Right lobe of liver (tissue), 6 donors: Measurements from ENCODE around the gene NMB. TPM values are rescaled to one million over a fixed set of nuclear protein-coding genes. Genes with fewer than 3 reads are reported as not detected.
A peak's percentile ranks its signal among the peaks of the same experiment; 100 is the strongest.

Experiments used
- ATAC-seq, 4 donors: fragments of 200-7000 bp; cut with Tn5 transposase; one replicate each; pipeline ENCODE4 v1.9.1; 2020; ENCODE audit warnings: mild to moderate bottlenecking in 4 of 4, moderate library complexity in 4 of 4
- DNase-seq, 3 donors: peaks; one replicate each; pipeline ENCODE4 v3.0.0-alpha.2; 2020
- H3K27ac ChIP-seq, 3 donors: fragments of 200-600 bp; one replicate each; pipeline ENCODE4 v1.8.0; 2022
- H3K27me3 ChIP-seq, 2 donors: fragments of 200-600 bp; one replicate each; pipeline ENCODE4 v1.8.0; 2022
- H3K36me3 ChIP-seq, 4 donors: fragments of 200-600 bp; sonication (generic) in 1 of 4; one replicate each; pipeline versions ENCODE4 v1.5.1 to v1.8.0; 2017 to 2022; ENCODE audit warnings: control low read depth in 1 of 4
- H3K4me1 ChIP-seq, 4 donors: fragments of 200-600 bp; sonication (generic) in 1 of 4; one replicate each; pipeline versions ENCODE4 v1.5.1 to v1.8.0; 2017 to 2022; ENCODE audit warnings: control low read depth in 1 of 4
- H3K4me3 ChIP-seq, 3 donors: fragments of 200-600 bp; one replicate each; pipeline ENCODE4 v1.8.0; 2022
- H3K9me3 ChIP-seq, 4 donors: fragments of 200-600 bp; sonication (generic) in 1 of 4; one replicate each; pipeline versions ENCODE4 v1.5.1 to v1.8.0; 2017 to 2022; ENCODE audit warnings: control low read depth in 1 of 4
- POLR2A ChIP-seq: fragments of 450-650 bp; IDR thresholded peaks from one replicate; pipeline ENCODE4 v1.6.1; 2017; ENCODE audit warnings: antibody characterized with exemption, mild to moderate bottlenecking
- WGBS: methylation state at CpG from one replicate; pipeline ENCODE4 v1.1.6; 2018; ENCODE audit warnings: low coverage, low lambda C conversion rate; ENCODE audit not compliant: insufficient coverage; ENCODE audit errors: missing lambda C conversion rate; 5-methylcytosine and 5-hydroxymethylcytosine counted together
- intact Hi-C, 2 donors: fragments of 100-400 bp; cut with DNase I; formaldehyde crosslinking; loops; one replicate each; pipeline versions ENCODE4 v1.11.2 to v1.14.1; 2022
- total RNA-seq, 6 experiments: library from RNA; depleted of rRNA in 2 of 6; stranded (reverse); fragments of >200 nt in 2 of 6; fragmentation: NEBNext Ultra II Directional in 3 of 6; extraction: Animal tissue kit (Norgen Biotek cat#: 25700) in 3 of 6; gene quantifications; one replicate each; pipeline versions ENCODE4 v1.1.0 to v1.2.4, GENCODE V29; 2016 to 2023
- TF ChIP-seq, protein P1 (sequence below), 4 donors: fragments of 200-600 bp in 3 of 4; fragments of 450-650 bp in 1 of 4; IDR thresholded peaks; one replicate each; pipeline versions ENCODE4 v1.5.1 to v1.8.0; 2016 to 2022; ENCODE audit warnings: antibody characterized with exemption in 4 of 4, mild to moderate bottlenecking in 2 of 4
- donor health status: DM: no; HTN: yes; CAD: no.
- donor health status: DM: no; HTN: no; CAD: no.
- donor health status: DM: no; HTN: no; CAD: no.
- donor health status: DM: no; HTN: yes; CAD: no.
- donor health status: DM: no; HTN: yes; CAD: no.

Gene NMB
- total RNA-seq, 6 experiments from 2014 or later = 0.76 to 3.8 (median 1.7) TPM

DNA sequence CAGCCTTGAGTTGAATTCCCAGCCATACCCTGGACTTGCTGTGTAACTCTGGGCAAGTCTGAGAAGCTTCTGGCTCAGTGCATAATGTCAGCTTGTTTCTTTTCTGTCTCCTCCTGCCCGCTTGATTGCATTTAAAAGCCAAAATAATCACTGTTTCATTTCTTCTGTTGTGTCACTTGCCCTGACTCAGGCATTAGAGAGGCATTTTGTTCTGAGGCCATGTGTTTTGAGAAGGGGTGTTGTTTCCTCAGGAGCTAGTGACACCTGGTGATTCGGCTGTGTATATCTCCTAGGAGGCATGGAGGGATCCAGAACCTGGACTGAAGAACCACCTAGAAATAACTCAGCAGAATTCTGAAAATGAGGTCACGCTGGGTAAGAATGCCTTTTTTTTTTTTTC lies 19.9 kb downstream of the NMB start:
- H3K36me3 ChIP-seq = peaks cover 0 to 49% (median 9%) of the 10 kb centered on the region in 4 donors
- no peak for TF ChIP-seq POLR2A
- TF ChIP-seq, protein P1, sequence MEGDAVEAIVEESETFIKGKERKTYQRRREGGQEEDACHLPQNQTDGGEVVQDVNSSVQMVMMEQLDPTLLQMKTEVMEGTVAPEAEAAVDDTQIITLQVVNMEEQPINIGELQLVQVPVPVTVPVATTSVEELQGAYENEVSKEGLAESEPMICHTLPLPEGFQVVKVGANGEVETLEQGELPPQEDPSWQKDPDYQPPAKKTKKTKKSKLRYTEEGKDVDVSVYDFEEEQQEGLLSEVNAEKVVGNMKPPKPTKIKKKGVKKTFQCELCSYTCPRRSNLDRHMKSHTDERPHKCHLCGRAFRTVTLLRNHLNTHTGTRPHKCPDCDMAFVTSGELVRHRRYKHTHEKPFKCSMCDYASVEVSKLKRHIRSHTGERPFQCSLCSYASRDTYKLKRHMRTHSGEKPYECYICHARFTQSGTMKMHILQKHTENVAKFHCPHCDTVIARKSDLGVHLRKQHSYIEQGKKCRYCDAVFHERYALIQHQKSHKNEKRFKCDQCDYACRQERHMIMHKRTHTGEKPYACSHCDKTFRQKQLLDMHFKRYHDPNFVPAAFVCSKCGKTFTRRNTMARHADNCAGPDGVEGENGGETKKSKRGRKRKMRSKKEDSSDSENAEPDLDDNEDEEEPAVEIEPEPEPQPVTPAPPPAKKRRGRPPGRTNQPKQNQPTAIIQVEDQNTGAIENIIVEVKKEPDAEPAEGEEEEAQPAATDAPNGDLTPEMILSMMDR (IDR thresholded peaks at IDR 0.05) = peak; percentile 34 to 50 (median 38)

DNA sequence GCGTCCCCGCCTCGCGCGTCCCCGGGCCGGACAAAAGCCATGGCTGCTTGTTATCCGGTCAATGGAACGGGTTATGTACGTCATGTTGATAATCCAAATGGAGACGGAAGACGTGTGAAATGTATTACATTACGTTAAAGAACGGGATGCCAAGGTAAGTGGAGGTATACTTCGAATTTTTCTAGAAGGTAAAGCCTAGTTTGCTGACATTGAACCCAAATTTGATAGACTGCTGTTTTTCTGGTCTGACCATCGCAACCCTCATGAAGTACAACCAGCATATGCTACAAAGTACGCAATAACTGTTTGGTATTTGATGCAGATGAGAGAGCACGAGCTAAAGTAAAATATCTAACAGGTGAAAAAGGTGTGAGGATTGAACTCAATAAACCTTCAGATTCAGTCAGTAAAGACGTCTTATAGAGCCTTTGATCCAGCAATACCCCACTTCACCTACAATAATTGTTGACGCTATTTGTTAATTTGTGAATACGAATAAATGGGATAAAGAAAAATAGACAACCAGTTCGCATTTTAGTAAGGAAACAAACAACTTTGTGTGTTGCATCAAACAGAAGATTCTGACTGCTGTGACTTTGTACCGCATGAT lies 23.7 kb downstream of the NMB start:
- 7% methylated on average over 23 of the region's 23 CpGs for WGBS
- ATAC-seq = no peak
- peaks cover 0 to 15% (median 0%) of the 10 kb centered on the region in 4 donors for H3K36me3 ChIP-seq
- peaks cover 0 to 34% (median 7%) of the 10 kb centered on the region in 4 donors for H3K4me1 ChIP-seq
- peak overlapping the region; percentile 91 to 97 (median 95) for H3K27ac ChIP-seq
- no peaks in the 10 kb centered on the region for H3K9me3 ChIP-seq
- intact Hi-C loops = no loop called here
- TF ChIP-seq, protein P1 (IDR thresholded peaks at IDR 0.05) = no peak
- TF ChIP-seq POLR2A = no peak
- H3K4me3 ChIP-seq = peak overlapping the region; percentile 59 to 64 (median 64)
- no peak for DNase-seq
- H3K27me3 ChIP-seq = no peaks in the 10 kb centered on the region

More for the DNA sequence above, 19.9 kb downstream of the NMB start:
- intact Hi-C loops = no loop called here
- DNase-seq (no peak), ATAC-seq (peak in 3 of 4 donors; percentile 22 to 53 (median 48))
- Histone ChIP-seq H3K27me3 (no peaks in the 10 kb centered on the region), H3K27ac (no peak overlapping the region), H3K4me1 (peaks cover 0 to 14% (median 0%) of the 10 kb centered on the region in 4 donors), H3K9me3 (no peaks in the 10 kb centered on the region), H3K4me3 (no peak overlapping the region)
- WGBS = 51% methylated on average over 3 of the region's 3 CpGs

- Histone ChIP-seq H3K4me1 (peaks cover 0 to 34% (median 7%) of the 10 kb centered on the region in 4 donors), H3K36me3 (peaks cover 0 to 9% (median 0%) of the 10 kb centered on the region in 4 donors), H3K9me3 (no peaks in the 10 kb centered on the region), H3K27ac (peak overlapping the region; percentile 91 to 97 (median 95)), H3K4me3 (peak overlapping the region; percentile 59 to 64 (median 64)), H3K27me3 (no peaks in the 10 kb centered on the region)
- ATAC-seq (peak; percentile 60 to 81 (median 74)), DNase-seq (peak; percentile 80 to 82 (median 82))
- WGBS = under 1% methylated on average over 46 of the region's 105 CpGs
- peak; percentile 39 for TF ChIP-seq POLR2A
- TF ChIP-seq, protein P1 (IDR thresholded peaks at IDR 0.05) = peak in 1 of 4 donors; percentile 16
- intact Hi-C loops = no loop called here
Observed at GRCh38 chr15:84633311-84634227, 24.4 kb downstream of the NMB start.

DNA sequence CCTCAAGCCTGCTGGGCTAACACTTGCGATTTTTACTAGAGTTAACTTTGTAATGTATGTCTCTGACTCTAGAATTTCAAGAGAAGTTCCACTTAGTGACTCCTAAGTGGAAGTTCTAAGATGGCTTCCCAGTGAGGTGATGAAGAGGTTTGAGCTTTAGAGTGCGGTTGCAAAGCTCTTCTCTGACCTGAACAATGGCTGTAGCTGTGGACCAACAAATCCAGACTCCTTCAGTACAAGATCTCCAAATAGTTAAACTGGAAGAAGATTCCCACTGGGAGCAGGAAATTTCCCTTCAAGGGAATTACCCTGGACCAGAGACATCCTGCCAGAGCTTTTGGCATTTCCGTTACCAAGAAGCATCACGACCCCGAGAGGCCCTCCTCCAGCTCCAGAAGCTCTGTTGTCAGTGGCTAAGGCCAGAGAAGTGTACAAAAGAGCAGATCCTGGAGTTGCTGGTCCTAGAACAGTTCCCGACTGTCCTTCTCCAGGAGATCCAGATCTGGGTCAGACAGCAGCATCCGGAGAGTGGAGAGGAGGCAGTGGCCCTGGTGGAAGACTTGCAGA lies 26.2 kb downstream of the NMB start:
- DNase-seq = no peak
- Histone ChIP-seq H3K36me3 (no peaks in the 10 kb centered on the region), H3K4me3 (peak overlapping the region; percentile 57 to 64 (median 64)), H3K9me3 (no peaks in the 10 kb centered on the region), H3K4me1 (peaks cover 0 to 34% (median 7%) of the 10 kb centered on the region in 4 donors), H3K27me3 (no peaks in the 10 kb centered on the region), H3K27ac (peak overlapping the region; percentile 66 to 97 (median 95))
- intact Hi-C loops = no loop called here
- WGBS = 11% methylated on average over 5 of the region's 7 CpGs
- no peak for TF ChIP-seq POLR2A
- TF ChIP-seq, protein P1 (IDR thresholded peaks at IDR 0.05) = no peak
- ATAC-seq = no peak
